Measurements from ENCODE around the gene CTCF.

DNA sequence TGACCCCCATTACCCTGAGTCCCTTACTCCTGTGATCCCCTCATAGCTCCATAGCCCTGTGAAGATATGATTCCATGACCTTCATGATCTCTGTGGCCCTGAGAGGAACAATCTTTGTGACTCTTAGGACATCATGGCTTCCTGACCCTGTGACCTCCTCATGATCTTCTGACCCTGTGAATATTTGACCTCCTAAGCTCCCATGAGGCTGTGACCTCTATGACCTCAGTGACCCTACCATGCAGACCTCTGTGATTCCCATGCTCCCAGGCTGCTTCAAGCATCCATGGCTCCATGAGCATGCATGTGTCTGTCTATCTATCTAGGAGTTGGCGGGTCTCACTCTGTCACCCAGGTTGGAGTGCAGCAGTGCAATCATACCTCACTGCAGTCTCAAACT, 21.6 kb upstream of the CTCF start:
- TF ChIP-seq TAF1 (IDR thresholded peaks at IDR 0.05; ENCODE audit: low read depth) (no peak), YY1 (IDR thresholded peaks at IDR 0.05; ENCODE audit: low read depth) (no peak), REST (IDR thresholded peaks at IDR 0.05; ENCODE audit: low read depth) (no peak), FOXM1 (IDR thresholded peaks at IDR 0.05; ENCODE audit: borderline replicate concordance, low read depth) (no peak), EGR1 (IDR thresholded peaks at IDR 0.05) (no peak), RAD21 (IDR thresholded peaks at IDR 0.05; ENCODE audit: low read depth) (no peak)

Data from Ishikawa (cell line).